ENCODE data around the gene HLA-DMA. TPM values are rescaled to one million over a fixed set of nuclear protein-coding genes. Genes with fewer than 3 reads are reported as not detected.

HLA-DMA gene
- total and polyA plus RNA-seq, 2 of the 13 experiments (the other 11 are each of a cell fraction or from before 2014, with no cell fraction given) = 0.70 to 0.71 TPM

DNA sequence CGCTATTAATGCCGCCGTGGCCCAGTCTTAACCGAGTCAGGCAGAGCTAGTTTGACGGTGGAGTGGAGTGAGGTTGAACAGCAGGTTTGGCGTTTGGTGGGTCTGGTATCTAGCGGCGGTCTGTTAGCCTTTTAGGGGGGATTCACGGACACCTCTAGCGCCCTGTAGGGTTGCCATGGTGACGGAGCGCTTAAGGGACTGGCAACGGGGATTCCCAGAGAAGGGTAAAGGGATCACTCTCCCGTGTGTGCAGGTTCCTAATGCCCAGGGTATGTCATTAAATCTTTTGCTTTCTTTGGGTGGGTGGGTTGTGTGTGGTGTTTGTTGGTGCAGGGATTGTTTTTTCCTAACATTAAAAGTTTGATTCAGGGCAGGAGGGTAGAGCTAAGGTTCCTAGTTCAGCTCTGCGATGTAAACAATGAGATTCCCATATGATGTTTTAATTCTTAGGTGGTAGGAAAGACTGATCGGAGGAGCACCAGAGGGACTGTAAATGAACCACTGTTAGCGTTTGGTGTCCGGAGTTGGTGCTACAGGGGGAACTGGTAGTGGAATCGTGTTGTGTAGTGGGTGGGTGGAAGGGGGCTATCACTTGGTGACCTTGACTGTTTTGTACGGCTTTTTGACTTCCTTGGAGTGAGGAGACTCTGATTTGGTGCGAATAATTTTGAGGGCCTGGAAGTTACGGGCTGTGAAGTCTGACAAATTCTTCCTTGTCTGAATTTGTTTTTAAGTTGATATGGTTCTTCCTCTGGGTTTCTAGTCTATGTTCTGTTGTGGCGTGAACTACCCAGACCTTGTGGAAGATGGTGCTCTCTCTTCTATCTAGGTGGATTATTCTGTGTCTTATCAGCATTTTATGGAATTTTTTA, 20.5 kb upstream of the HLA-DMA start:
- no TSS peak for BruUV-seq (replicated peaks)
- FAIRE-seq = peak; percentile 4
- peaks cover 34 to 61% of the 10 kb centered on the region in 2 experiments for H3K36me3 ChIP-seq (replicated peaks in 1 of 2; ENCODE audit: control insufficient read depth in 1 of 2, insufficient read depth in 2 of 2, low read length in 2 of 2)
- DNase-seq (ENCODE audit: low spot score) = peak; percentile 50
- H3K4me3 ChIP-seq (replicated peaks in 1 of 3; ENCODE audit: insufficient read depth in 1 of 3, low read depth in 2 of 3, low read length in 3 of 3) = peak overlapping the region; percentile 90 to 98 (median 95)
- CTCF ChIA-PET (ENCODE audit: low intra/inter-chr PET ratio, low total read pairs) = no interaction called here
- H3K27me3 ChIP-seq (ENCODE audit: control insufficient read depth in 1 of 2, insufficient read depth in 2 of 2, low read length in 2 of 2) = peaks cover 0 to 4% of the 10 kb centered on the region in 2 experiments; a peak in 1 of 5 replicates
- H3K27ac ChIP-seq (ENCODE audit: extremely low read length, insufficient read depth, low read length) = peak overlapping the region; percentile 99
- H3K4me1 ChIP-seq (ENCODE audit: insufficient read depth, low read length) = peaks cover 55% of the 10 kb centered on the region
- intact Hi-C loops (cut with micrococcal nuclease; ENCODE audit: unreplicated experiment) (loop anchor here (5.0 kb wide), 1 partner anchor 224 kb away; no protein-coding TSS in a partner anchor), in situ Hi-C loops (cut with HindIII; ENCODE audit: extremely low pct_ligation_motif_present, low pct_unique_long_range_greater_than_20kb) (loop anchor here (5.0 to 25.0 kb wide), 2 partner anchors 781 to 1061 kb away; partner anchors contain the start of genes GPSM3, PBX2 and ZBTB12)
- no peaks in the 10 kb centered on the region for H3K9me3 ChIP-seq (ENCODE audit: low read length)
- POLR2A ChIA-PET = interaction anchor here (0.7 to 10.5 kb wide), 20 partner anchors 9 to 1108 kb away, joined by 3 to 305 read pairs (median 14); partner anchors contain the start of genes GPSM3, HLA-DMA, HLA-DMB and PSMB9
- peak overlapping the region; percentile 90 for H3K9ac ChIP-seq (ENCODE audit: insufficient read depth, low read depth, low read length)
- no peak for ATAC-seq
- H3K79me2 ChIP-seq (ENCODE audit: insufficient read depth, low read length) = peaks cover 81% of the 10 kb centered on the region
- under 1% methylated on average over 22 of the region's 23 CpGs for WGBS (ENCODE audit: low lambda C conversion rate)
- H2AFZ ChIP-seq (ENCODE audit: low read length) = no peak overlapping the region
- H3K4me2 ChIP-seq (ENCODE audit: low read depth, low read length) = peak overlapping the region; percentile 97
- peaks cover 63% of the 10 kb centered on the region for H4K20me1 ChIP-seq (ENCODE audit: insufficient read depth, low read length)
- TF ChIP-seq PAF1 (CRISPR knock-in tag; IDR thresholded peaks at IDR 0.05) (peak; percentile 48; the same call in 1 of the 2 replicates), ZMYM4 (CRISPR knock-in tag; IDR thresholded peaks at IDR 0.05) (0 out of 2 replicates have a peak, but pooled peaks have one; percentile 13), RFX1 (IDR thresholded peaks at IDR 0.05) (peak; percentile 69), ELF3 (CRISPR knock-in tag; IDR thresholded peaks at IDR 0.05) (no peak), CHD2 (IDR thresholded peaks at IDR 0.05; ENCODE audit: low read depth, low read length) (no peak), ZNF788 (CRISPR knock-in tag; IDR thresholded peaks at IDR 0.05; ENCODE audit: borderline replicate concordance) (no peak), ZNF678 (CRISPR knock-in tag; IDR thresholded peaks at IDR 0.05) (0 out of 2 replicates have a peak, but pooled peaks have one; percentile 77), KDM5B (CRISPR knock-in tag; IDR thresholded peaks at IDR 0.05; ENCODE audit: borderline replicate concordance) (no peak)
- TF ChIP-seq, protein P1, sequence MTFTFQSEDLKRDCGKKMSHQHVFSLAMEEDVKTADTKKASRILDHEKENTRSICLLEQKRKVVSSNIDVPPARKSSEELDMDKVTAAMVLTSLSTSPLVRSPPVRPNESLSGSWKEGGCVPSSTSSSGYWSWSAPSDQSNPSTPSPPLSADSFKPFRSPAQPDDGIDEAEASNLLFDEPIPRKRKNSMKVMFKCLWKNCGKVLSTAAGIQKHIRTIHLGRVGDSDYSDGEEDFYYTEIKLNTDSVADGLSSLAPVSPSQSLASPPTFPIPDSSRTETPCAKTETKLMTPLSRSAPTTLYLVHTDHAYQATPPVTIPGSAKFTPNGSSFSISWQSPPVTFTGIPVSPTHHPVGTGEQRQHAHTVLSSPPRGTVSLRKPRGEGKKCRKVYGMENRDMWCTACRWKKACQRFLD (CRISPR knock-in tag; IDR thresholded peaks at IDR 0.05; ENCODE audit: borderline replicate concordance) = 0 out of 2 replicates have a peak, but pooled peaks have one; percentile 48
- TF ChIP-seq, protein P2, sequence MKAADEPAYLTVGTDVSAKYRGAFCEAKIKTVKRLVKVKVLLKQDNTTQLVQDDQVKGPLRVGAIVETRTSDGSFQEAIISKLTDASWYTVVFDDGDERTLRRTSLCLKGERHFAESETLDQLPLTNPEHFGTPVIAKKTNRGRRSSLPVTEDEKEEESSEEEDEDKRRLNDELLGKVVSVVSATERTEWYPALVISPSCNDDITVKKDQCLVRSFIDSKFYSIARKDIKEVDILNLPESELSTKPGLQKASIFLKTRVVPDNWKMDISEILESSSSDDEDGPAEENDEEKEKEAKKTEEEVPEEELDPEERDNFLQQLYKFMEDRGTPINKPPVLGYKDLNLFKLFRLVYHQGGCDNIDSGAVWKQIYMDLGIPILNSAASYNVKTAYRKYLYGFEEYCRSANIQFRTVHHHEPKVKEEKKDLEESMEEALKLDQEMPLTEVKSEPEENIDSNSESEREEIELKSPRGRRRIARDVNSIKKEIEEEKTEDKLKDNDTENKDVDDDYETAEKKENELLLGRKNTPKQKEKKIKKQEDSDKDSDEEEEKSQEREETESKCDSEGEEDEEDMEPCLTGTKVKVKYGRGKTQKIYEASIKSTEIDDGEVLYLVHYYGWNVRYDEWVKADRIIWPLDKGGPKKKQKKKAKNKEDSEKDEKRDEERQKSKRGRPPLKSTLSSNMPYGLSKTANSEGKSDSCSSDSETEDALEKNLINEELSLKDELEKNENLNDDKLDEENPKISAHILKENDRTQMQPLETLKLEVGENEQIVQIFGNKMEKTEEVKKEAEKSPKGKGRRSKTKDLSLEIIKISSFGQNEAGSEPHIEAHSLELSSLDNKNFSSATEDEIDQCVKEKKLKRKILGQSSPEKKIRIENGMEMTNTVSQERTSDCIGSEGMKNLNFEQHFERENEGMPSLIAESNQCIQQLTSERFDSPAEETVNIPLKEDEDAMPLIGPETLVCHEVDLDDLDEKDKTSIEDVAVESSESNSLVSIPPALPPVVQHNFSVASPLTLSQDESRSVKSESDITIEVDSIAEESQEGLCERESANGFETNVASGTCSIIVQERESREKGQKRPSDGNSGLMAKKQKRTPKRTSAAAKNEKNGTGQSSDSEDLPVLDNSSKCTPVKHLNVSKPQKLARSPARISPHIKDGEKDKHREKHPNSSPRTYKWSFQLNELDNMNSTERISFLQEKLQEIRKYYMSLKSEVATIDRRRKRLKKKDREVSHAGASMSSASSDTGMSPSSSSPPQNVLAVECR (CRISPR knock-in tag; IDR thresholded peaks at IDR 0.05; ENCODE audit: borderline replicate concordance) = peak; percentile 39; the same call in 1 of the 2 replicates
- TF ChIP-seq, protein P3, sequence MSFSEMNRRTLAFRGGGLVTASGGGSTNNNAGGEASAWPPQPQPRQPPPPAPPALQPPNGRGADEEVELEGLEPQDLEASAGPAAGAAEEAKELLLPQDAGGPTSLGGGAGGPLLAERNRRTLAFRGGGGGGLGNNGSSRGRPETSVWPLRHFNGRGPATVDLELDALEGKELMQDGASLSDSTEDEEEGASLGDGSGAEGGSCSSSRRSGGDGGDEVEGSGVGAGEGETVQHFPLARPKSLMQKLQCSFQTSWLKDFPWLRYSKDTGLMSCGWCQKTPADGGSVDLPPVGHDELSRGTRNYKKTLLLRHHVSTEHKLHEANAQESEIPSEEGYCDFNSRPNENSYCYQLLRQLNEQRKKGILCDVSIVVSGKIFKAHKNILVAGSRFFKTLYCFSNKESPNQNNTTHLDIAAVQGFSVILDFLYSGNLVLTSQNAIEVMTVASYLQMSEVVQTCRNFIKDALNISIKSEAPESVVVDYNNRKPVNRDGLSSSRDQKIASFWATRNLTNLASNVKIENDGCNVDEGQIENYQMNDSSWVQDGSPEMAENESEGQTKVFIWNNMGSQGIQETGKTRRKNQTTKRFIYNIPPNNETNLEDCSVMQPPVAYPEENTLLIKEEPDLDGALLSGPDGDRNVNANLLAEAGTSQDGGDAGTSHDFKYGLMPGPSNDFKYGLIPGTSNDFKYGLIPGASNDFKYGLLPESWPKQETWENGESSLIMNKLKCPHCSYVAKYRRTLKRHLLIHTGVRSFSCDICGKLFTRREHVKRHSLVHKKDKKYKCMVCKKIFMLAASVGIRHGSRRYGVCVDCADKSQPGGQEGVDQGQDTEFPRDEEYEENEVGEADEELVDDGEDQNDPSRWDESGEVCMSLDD (CRISPR knock-in tag; IDR thresholded peaks at IDR 0.05; ENCODE audit: borderline replicate concordance) = 0 out of 2 replicates have a peak, but pooled peaks have one; percentile 4
